Activated CD4-positive, alpha-beta T cell treated with anti-CD3 and anti-CD28 coated beads for 1 hour (primary cell): Measurements from ENCODE around the gene CEACAM5.
"Not testable (repeated sequence)": the region's sequence is repeated elsewhere in the genome, so short reads cannot be mapped to it uniquely, and the experiment has no call there.

Experiments
- DNase-seq: peaks from one replicate; pipeline ENCODE4 v3.0.0-alpha.2; 2020

The CEACAM5 gene

DNA sequence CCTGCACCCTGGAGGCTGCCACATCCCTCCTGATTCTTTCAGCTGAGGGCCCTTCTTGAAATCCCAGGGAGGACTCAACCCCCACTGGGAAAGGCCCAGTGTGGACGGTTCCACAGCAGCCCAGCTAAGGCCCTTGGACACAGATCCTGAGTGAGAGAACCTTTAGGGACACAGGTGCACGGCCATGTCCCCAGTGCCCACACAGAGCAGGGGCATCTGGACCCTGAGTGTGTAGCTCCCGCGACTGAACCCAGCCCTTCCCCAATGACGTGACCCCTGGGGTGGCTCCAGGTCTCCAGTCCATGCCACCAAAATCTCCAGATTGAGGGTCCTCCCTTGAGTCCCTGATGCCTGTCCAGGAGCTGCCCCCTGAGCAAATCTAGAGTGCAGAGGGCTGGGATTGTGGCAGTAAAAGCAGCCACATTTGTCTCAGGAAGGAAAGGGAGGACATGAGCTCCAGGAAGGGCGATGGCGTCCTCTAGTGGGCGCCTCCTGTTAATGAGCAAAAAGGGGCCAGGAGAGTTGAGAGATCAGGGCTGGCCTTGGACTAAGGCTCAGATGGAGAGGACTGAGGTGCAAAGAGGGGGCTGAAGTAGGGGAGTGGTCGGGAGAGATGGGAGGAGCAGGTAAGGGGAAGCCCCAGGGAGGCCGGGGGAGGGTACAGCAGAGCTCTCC lies 6.9 kb upstream of the CEACAM5 start:
- no peak for DNase-seq

GRCh38 chr19:41702171-41702651 lies 6.2 kb upstream of the CEACAM5 start:
- DNase-seq: no peak

GRCh38 chr19:41703602-41704293 lies 4.7 kb upstream of the CEACAM5 start:
- DNase-seq: no peak

GRCh38 chr19:41705393-41706174 lies 2.8 kb upstream of the CEACAM5 start:
- no peak for DNase-seq

DNA sequence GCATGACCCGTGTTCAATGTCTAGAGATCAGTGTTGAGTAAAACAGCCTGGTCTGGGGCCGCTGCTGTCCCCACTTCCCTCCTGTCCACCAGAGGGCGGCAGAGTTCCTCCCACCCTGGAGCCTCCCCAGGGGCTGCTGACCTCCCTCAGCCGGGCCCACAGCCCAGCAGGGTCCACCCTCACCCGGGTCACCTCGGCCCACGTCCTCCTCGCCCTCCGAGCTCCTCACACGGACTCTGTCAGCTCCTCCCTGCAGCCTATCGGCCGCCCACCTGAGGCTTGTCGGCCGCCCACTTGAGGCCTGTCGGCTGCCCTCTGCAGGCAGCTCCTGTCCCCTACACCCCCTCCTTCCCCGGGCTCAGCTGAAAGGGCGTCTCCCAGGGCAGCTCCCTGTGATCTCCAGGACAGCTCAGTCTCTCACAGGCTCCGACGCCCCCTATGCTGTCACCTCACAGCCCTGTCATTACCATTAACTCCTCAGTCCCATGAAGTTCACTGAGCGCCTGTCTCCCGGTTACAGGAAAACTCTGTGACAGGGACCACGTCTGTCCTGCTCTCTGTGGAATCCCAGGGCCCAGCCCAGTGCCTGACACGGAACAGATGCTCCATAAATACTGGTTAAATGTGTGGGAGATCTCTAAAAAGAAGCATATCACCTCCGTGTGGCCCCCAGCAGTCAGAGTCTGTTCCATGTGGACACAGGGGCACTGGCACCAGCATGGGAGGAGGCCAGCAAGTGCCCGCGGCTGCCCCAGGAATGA lies 1.5 kb upstream of the CEACAM5 start:
- peak; percentile 54 for DNase-seq

DNA sequence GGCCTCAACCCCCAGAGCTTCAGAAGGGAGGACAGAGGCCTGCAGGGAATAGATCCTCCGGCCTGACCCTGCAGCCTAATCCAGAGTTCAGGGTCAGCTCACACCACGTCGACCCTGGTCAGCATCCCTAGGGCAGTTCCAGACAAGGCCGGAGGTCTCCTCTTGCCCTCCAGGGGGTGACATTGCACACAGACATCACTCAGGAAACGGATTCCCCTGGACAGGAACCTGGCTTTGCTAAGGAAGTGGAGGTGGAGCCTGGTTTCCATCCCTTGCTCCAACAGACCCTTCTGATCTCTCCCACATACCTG lies 969 bp upstream of the CEACAM5 start:
- no peak for DNase-seq

DNA sequence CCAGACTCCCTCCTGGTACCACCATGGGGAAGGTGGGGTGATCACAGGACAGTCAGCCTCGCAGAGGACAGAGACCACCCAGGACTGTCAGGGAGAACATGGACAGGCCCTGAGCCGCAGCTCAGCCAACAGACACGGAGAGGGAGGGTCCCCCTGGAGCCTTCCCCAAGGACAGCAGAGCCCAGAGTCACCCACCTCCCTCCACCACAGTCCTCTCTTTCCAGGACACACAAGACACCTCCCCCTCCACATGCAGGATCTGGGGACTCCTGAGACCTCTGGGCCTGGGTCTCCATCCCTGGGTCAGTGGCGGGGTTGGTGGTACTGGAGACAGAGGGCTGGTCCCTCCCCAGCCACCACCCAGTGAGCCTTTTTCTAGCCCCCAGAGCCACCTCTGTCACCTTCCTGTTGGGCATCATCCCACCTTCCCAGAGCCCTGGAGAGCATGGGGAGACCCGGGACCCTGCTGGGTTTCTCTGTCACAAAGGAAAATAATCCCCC lies 505 bp upstream of the CEACAM5 start:
- DNase-seq: no peak

GRCh38 chr19:41709516-41709915 lies 1.1 kb downstream of the CEACAM5 start:
- DNase-seq: not testable (repeated sequence)

- DNase-seq: no peak
These were observed 1.7 kb downstream of the CEACAM5 start for GRCh38 chr19:41709951-41710645.

DNA sequence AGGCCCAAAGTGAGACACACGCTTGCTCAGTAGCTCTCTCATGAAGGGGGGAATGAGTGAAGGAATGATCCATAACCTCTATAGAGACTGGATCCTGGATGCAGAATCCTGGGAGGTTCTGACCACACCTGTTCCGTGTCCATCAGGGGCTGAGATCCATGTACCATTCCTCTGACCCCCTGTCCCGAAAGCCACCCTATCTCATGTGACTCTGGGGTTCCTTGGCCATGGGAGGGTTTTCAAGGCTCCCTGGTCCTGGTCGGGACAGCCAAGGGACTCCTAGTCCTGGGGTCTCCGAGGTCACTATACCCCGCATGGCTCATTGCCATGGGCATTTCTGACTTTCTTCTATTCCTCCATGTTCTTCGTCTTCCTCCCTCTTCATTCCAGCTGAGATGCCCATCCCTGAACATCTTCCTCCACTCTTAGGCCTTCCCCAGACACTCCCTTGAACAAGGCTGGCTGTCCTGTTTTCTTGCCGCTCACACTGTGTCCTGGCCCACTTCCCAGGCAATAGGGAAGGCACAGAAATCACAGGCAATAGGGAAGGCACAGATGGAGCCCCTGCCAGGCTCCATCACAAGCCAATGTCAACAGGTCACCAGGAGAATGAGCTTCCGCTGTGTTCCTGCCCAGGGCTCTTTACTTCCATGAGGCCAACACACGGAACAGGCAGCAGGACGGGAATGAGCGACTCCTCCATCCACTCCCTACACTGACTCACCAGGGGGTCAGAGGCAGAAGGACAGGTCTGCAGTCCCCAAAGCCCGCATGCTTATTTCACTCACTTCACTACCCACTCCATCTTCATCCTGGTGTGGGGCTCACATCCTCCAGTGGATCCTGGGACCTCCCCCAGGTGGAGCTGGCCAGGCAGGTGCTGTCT lies 3.2 kb downstream of the CEACAM5 start:
- DNase-seq: no peak

DNA sequence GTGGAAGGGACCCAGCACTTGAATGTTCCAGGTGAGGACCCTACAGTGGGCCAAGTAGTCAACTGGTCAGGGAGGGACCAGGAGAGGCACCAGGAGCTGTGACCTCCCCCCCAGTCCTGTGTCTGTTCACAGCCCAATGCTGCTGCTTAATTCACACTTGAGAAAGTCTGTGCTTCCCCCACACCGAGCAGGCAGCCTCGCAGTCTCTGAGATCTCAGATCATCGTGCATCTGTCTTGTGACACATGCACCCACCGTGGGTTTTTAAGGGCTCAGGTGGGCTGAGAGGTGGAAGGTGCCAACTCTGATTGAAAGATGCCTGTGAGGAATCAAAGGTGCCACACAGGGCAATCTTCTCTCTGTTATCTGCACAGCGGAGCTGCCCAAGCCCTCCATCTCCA lies 6.2 kb downstream of the CEACAM5 start:
- DNase-seq: no peak

GRCh38 chr19:41718761-41719160 lies 10.3 kb downstream of the CEACAM5 start:
- DNase-seq: no peak

- no peak for DNase-seq
These were observed 11.7 kb downstream of the CEACAM5 start for GRCh38 chr19:41720103-41720502.

GRCh38 chr19:41726493-41726892 lies 18.1 kb downstream of the CEACAM5 start:
- no peak for DNase-seq

- no peak for DNase-seq
These were observed 25.7 kb downstream of the CEACAM5 start for GRCh38 chr19:41734156-41734555.

DNA sequence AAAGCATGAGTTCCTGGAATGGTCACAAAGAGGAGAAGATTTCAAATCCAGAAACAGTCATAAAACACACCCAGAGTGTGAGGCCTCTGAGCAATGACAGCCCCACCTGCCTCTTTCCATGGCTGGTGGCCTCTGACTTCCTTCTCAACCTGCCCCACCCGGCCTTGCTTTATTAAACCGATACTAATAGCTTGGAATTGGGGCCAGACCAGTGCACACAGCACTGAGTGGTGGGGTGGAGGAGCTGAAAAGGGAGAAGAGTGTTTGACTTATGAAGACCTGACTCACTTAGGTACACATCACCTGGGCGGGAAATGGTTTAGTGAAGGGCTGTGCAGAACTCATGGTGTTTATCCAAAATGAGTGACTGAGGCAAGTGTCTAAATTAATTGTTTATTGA lies 26.2 kb downstream of the CEACAM5 start:
- no peak for DNase-seq

DNA sequence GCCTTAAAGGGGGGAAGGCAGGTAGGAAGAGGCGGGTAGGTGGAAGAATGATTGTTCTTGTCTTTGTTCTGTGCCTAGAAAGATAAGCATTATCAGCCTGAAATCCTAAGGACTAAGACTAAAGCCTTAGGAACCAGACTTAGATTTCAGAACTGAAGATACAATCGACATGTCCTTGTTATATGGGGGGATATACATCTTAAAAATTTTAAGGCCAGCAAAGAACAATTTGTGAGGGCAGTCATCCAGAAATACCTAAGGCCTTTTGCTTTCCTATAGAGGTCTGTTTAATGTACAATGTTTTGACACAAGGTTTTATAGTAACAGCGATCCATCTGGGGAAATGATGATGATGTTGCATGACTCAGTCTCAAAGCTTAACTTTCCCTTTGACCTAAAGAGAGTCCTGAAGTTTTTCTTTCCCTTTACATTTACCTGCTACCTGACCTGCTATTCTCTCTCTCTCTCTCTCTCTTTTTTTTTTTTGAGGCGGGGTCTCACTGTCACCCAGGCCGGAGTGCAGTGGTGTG lies 26.7 kb downstream of the CEACAM5 start:
- no peak for DNase-seq

DNA sequence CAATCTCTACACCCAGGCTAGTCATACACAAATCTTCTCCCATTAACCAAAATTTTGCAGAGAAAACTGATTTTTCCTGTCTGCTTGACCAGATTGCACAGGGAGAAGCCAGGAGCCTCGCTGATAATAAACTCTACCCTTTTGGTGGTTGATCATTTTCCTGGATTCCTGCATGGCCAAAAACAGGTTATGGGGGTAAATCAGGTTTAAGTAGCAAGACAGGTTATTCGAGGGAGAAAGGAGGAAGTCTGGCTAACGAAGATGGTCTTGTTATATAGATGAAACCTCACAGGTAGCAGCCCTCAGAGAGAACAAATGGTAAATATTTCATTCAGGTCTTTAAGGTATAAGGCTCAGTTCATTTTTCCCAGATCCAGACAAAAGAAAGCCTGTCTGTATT lies 30.9 kb downstream of the CEACAM5 start:
- no peak for DNase-seq

- DNase-seq: no peak
These were observed 32.2 kb downstream of the CEACAM5 start for GRCh38 chr19:41740415-41741243.

DNA sequence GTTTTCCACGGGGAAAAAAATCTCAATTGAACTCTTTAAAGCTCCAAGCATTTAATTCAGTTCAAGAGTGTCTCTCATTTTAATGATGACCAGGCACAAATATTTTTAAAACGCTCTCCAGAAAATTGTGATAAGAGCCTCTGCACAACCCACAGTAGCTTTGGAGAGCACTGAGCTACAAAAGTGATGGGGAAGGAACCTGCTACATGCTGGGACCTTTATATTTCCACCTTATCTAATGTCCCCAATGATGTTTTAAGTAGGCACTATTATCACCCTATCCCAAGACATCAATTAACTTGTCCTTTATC lies 32.8 kb downstream of the CEACAM5 start:
- DNase-seq: no peak
